Activated naive CD4-positive, alpha-beta T cell treated with anti-CD3 and anti-CD28 coated beads for 36 hours (primary cell): ENCODE measurements around the gene DGCR6L. TPM values are rescaled to one million over a fixed set of nuclear protein-coding genes. Genes with fewer than 3 reads are reported as not detected.
"Not testable (repeated sequence)": the region's sequence is repeated elsewhere in the genome, so short reads cannot be mapped to it uniquely, and the experiment has no call there.

Source experiments
- CTCF ChIA-PET: fragments of 350-600 bp; sonication (Branson Sonifier 250); formaldehyde crosslinking; loops from one replicate; lab custom pipeline; 2021; ENCODE audit warnings: antibody characterized with exemption; lab: Charles Lee
- DNase-seq: peaks from one replicate; pipeline ENCODE4 v3.0.0-alpha.2; 2020
- H3K27ac Mint-ChIP-seq: one replicate; pipeline ENCODE4 v1.8.0; 2021; ENCODE audit warnings: mild to moderate bottlenecking, mixed read lengths
- H3K27me3 Mint-ChIP-seq: one replicate; pipeline ENCODE4 v1.8.0; 2021; ENCODE audit warnings: low read depth, mixed read lengths
- H3K36me3 Mint-ChIP-seq: one replicate; pipeline ENCODE4 v1.8.0; 2021; ENCODE audit warnings: low read depth, mixed read lengths
- H3K4me1 Mint-ChIP-seq: one replicate; pipeline ENCODE4 v1.8.0; 2021; ENCODE audit warnings: low read depth, mixed read lengths
- H3K4me3 Mint-ChIP-seq: one replicate; pipeline ENCODE4 v1.8.0; 2021; ENCODE audit warnings: mild to moderate bottlenecking, moderate library complexity, mixed read lengths
- H3K9me3 Mint-ChIP-seq: one replicate; pipeline ENCODE4 v1.8.0; 2021; ENCODE audit warnings: mixed read lengths
- intact Hi-C: fragments of 100-400 bp; cut with micrococcal nuclease; formaldehyde crosslinking; loops from one replicate; pipeline ENCODE4 v1.15.1; 2023
- total RNA-seq, 2 experiments: library from RNA; stranded (reverse); gene quantifications; one replicate each; pipeline ENCODE4 v1.2.3, GENCODE V29; 2021

Gene DGCR6L
- total RNA-seq, 2 experiments from 2014 or later = 21.5 TPM

- H3K36me3 Mint-ChIP-seq, H3K4me1 Mint-ChIP-seq, H3K9me3 Mint-ChIP-seq, H3K27ac Mint-ChIP-seq, H3K27me3 Mint-ChIP-seq, H3K4me3 Mint-ChIP-seq, CTCF ChIA-PET, intact Hi-C loops, DNase-seq: not testable (repeated sequence)
Measured at GRCh38 chr22:20355939-20356636, 36.2 kb upstream of the DGCR6L start.

GRCh38 chr22:20354238-20354975 is 34.5 kb upstream of the DGCR6L start:
- H3K27me3 Mint-ChIP-seq = no peaks in the 10 kb centered on the region
- H3K36me3 Mint-ChIP-seq = no peaks in the 10 kb centered on the region
- no peaks in the 10 kb centered on the region for H3K4me1 Mint-ChIP-seq
- H3K4me3 Mint-ChIP-seq = no peak overlapping the region
- CTCF ChIA-PET = no interaction called here
- intact Hi-C loops = no loop called here
- no peaks in the 10 kb centered on the region for H3K9me3 Mint-ChIP-seq
- no peak for DNase-seq
- H3K27ac Mint-ChIP-seq = no peak overlapping the region

- H3K36me3 Mint-ChIP-seq, H3K27me3 Mint-ChIP-seq, H3K4me1 Mint-ChIP-seq, DNase-seq, CTCF ChIA-PET, H3K4me3 Mint-ChIP-seq, H3K27ac Mint-ChIP-seq, intact Hi-C loops, H3K9me3 Mint-ChIP-seq: not testable (repeated sequence)
Measured at GRCh38 chr22:20352536-20352935, 32.7 kb upstream of the DGCR6L start.

- H3K9me3 Mint-ChIP-seq, H3K4me1 Mint-ChIP-seq, intact Hi-C loops, H3K27me3 Mint-ChIP-seq, DNase-seq, H3K27ac Mint-ChIP-seq, H3K4me3 Mint-ChIP-seq, CTCF ChIA-PET, H3K36me3 Mint-ChIP-seq: not testable (repeated sequence)
Measured at GRCh38 chr22:20346553-20346952, 26.7 kb upstream of the DGCR6L start.

GRCh38 chr22:20338291-20338690 is 18.4 kb upstream of the DGCR6L start:
- H3K27ac Mint-ChIP-seq, intact Hi-C loops, H3K36me3 Mint-ChIP-seq, H3K27me3 Mint-ChIP-seq, H3K4me1 Mint-ChIP-seq, H3K9me3 Mint-ChIP-seq, H3K4me3 Mint-ChIP-seq, CTCF ChIA-PET, DNase-seq: not testable (repeated sequence)

- H3K27ac Mint-ChIP-seq, H3K27me3 Mint-ChIP-seq, H3K36me3 Mint-ChIP-seq, intact Hi-C loops, CTCF ChIA-PET, H3K4me1 Mint-ChIP-seq, H3K9me3 Mint-ChIP-seq, H3K4me3 Mint-ChIP-seq, DNase-seq: not testable (repeated sequence)
Measured at GRCh38 chr22:20337807-20338206, 17.9 kb upstream of the DGCR6L start.

GRCh38 chr22:20336561-20336960 is 16.7 kb upstream of the DGCR6L start:
- H3K27ac Mint-ChIP-seq, H3K36me3 Mint-ChIP-seq, CTCF ChIA-PET, intact Hi-C loops, DNase-seq, H3K4me1 Mint-ChIP-seq, H3K9me3 Mint-ChIP-seq, H3K27me3 Mint-ChIP-seq, H3K4me3 Mint-ChIP-seq: not testable (repeated sequence)

GRCh38 chr22:20328569-20328930 is 8.7 kb upstream of the DGCR6L start:
- DNase-seq = peak; percentile 32
- intact Hi-C loops = loop anchor here (10.0 kb wide), 1 partner anchor 66 kb away; the partner anchor contains the start of gene ZNF74
- peak overlapping the region; percentile 73 for H3K4me3 Mint-ChIP-seq
- H3K4me1 Mint-ChIP-seq = peaks cover 22% of the 10 kb centered on the region
- not testable (repeated sequence) for H3K9me3 Mint-ChIP-seq, H3K27me3 Mint-ChIP-seq, H3K36me3 Mint-ChIP-seq
- H3K27ac Mint-ChIP-seq = peak overlapping the region; percentile 87
- CTCF ChIA-PET = interaction anchor here (0.6 kb wide), 1 partner anchor 156 kb away, joined by 3 read pairs; no protein-coding TSS in a partner anchor

GRCh38 chr22:20325996-20326395 is 6.1 kb upstream of the DGCR6L start:
- peak overlapping the region; percentile 66 for H3K27ac Mint-ChIP-seq
- DNase-seq, H3K27me3 Mint-ChIP-seq, H3K9me3 Mint-ChIP-seq, H3K36me3 Mint-ChIP-seq, CTCF ChIA-PET, H3K4me3 Mint-ChIP-seq: not testable (repeated sequence)
- intact Hi-C loops = loop anchor here (10.0 kb wide), 1 partner anchor 69 kb away; the partner anchor contains the start of gene ZNF74
- H3K4me1 Mint-ChIP-seq = peaks cover 45% of the 10 kb centered on the region

GRCh38 chr22:20324139-20324516 is 4.3 kb upstream of the DGCR6L start:
- Mint-ChIP-seq H3K4me1 (peaks cover 52% of the 10 kb centered on the region), H3K9me3 (no peaks in the 10 kb centered on the region), H3K4me3 (no peak overlapping the region), H3K27me3 (no peaks in the 10 kb centered on the region), H3K36me3 (no peaks in the 10 kb centered on the region), H3K27ac (peak overlapping the region; percentile 88)
- CTCF ChIA-PET = no interaction called here
- DNase-seq = peak; percentile 83
- intact Hi-C loops = loop anchor here (5.0 to 10.0 kb wide), 4 partner anchors 71 to 378 kb away; partner anchors contain the start of genes MED15 and ZNF74

GRCh38 chr22:20321552-20322211 is 1.8 kb upstream of the DGCR6L start:
- H3K9me3 Mint-ChIP-seq, H3K27ac Mint-ChIP-seq, CTCF ChIA-PET, H3K27me3 Mint-ChIP-seq, H3K36me3 Mint-ChIP-seq, DNase-seq: not testable (repeated sequence)
- peak overlapping the region; percentile 52 for H3K4me3 Mint-ChIP-seq
- intact Hi-C loops = loop anchor here (5.0 to 10.0 kb wide), 4 partner anchors 73 to 381 kb away; partner anchors contain the start of genes MED15 and ZNF74
- H3K4me1 Mint-ChIP-seq = peaks cover 65% of the 10 kb centered on the region

GRCh38 chr22:20320659-20321551 is 1.0 kb upstream of the DGCR6L start:
- H3K27me3 Mint-ChIP-seq, H3K36me3 Mint-ChIP-seq, CTCF ChIA-PET, H3K9me3 Mint-ChIP-seq, DNase-seq: not testable (repeated sequence)
- intact Hi-C loops = loop anchor here (1.0 to 10.0 kb wide), 5 partner anchors 22 to 381 kb away; partner anchors contain the start of genes MED15 and ZNF74
- H3K4me1 Mint-ChIP-seq = peaks cover 63% of the 10 kb centered on the region
- H3K4me3 Mint-ChIP-seq = peak overlapping the region; percentile 92
- peak overlapping the region; percentile 87 for H3K27ac Mint-ChIP-seq
